ENCODE measurements around the gene BBIP1.
A peak's percentile ranks its signal among the peaks of the same experiment; 100 is the strongest.

Gene BBIP1

DNA sequence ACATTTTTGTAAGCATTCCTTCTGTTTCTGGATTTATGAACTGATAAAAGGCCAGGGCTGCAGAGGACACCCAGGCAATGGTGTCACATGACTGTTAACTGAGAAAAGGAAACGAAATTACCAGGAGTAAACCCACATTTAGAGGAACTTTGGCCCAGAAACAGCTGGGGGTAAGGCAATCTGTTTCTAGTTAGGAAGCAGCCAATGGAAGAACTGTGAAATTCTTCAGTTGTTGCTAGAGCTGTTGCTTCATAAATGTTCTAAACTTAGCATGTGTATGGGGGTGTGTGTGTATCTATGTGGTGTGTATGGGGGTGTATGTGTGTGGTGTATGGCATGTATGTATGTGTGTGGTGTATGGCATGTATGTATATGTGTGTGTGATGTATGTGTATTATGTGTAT, 59.0 kb downstream of the BBIP1 start:
- H3K4me3 ChIP-seq (ENCODE audit: low read depth, low read length), result no peak overlapping the region

DNA sequence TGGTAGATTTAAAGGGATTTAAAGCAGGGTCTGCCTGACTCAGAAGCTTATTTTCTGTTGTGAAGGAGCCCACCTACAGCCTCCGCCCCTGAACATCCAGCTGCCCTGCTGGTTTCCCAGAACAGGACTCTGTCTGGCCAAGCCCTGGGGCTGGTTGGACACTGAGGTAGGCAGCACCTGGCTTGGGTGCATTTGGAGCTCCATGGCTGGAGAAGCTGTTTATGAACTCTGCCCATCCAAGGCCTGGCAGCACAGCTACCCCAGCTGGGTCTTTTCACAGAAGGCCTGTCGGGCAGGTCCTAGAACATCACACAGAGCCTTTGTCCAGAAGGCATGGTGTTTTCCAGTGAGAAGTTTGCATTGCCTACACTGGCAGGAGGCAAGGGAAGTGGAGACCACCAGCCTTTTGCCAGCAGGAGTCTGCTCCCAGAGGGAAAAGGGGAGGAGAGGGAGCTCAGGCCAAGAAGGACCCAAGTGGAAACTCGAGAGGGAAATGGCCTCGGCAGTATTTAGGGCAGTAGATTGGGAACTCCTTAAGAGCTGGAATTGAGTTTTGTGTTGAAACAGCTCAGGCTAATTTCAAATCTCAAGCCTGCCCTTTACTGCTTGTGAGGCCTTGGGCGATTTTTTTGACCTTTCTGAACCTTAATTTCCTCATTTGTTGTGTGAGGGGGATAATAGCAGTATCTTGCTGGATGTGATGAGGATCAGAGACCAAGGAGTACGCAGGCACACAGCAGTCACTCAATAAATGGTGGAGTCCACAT, 59.6 kb downstream of the BBIP1 start:
- H3K9me3 ChIP-seq, result no peaks in the 10 kb centered on the region
- TF ChIP-seq, protein P1, sequence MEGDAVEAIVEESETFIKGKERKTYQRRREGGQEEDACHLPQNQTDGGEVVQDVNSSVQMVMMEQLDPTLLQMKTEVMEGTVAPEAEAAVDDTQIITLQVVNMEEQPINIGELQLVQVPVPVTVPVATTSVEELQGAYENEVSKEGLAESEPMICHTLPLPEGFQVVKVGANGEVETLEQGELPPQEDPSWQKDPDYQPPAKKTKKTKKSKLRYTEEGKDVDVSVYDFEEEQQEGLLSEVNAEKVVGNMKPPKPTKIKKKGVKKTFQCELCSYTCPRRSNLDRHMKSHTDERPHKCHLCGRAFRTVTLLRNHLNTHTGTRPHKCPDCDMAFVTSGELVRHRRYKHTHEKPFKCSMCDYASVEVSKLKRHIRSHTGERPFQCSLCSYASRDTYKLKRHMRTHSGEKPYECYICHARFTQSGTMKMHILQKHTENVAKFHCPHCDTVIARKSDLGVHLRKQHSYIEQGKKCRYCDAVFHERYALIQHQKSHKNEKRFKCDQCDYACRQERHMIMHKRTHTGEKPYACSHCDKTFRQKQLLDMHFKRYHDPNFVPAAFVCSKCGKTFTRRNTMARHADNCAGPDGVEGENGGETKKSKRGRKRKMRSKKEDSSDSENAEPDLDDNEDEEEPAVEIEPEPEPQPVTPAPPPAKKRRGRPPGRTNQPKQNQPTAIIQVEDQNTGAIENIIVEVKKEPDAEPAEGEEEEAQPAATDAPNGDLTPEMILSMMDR (IDR thresholded peaks at IDR 0.05; ENCODE audit: low read depth, low read length), result no peak
- peaks cover 20% of the 10 kb centered on the region for H3K4me1 ChIP-seq
- no peak overlapping the region for H3K4me3 ChIP-seq (ENCODE audit: low read depth, low read length)
- H3K27me3 ChIP-seq, result no peaks in the 10 kb centered on the region
- no peaks in the 10 kb centered on the region for H3K36me3 ChIP-seq
- DNase-seq, result no peak

More for the DNA sequence above, 59.0 kb downstream of the BBIP1 start:
- TF ChIP-seq, protein P1 (IDR thresholded peaks at IDR 0.05; ENCODE audit: low read depth, low read length), result no peak
- no peaks in the 10 kb centered on the region for H3K9me3 ChIP-seq
- no peaks in the 10 kb centered on the region for H3K27me3 ChIP-seq
- DNase-seq, result no peak
- peaks cover 20% of the 10 kb centered on the region for H3K4me1 ChIP-seq
- no peaks in the 10 kb centered on the region for H3K36me3 ChIP-seq

DNA sequence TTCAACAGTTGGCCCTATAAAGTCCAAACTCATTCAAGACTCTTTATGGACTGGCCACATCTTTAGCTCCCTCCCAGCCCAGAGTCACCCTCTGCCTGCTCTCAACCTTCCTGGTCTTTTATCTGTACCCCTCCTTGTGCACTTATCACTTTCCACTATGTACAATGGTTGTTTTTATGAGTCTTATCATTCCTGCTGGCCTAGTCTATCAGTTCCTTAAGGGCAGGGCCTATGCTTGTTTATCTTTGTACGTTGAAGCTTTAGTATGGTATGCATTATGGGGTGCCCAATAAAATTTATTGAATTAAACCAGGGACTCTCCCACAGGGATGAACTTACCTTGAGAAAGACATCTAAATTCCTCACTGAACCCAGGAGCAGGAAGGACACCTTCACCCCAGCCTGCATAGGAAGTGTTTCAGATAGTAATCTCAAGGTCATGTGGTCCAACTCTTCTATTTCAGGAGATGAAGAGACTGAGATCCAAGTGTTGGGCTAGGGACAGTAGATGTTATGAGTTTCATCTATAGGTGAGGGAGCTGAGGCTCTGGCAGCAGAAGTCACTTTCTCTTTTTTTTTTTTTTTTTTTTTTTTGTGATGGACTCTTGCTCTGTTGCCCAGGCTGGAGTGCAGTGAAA, 60.6 kb downstream of the BBIP1 start:
- no peaks in the 10 kb centered on the region for H3K27me3 ChIP-seq
- peaks cover 20% of the 10 kb centered on the region for H3K4me1 ChIP-seq
- no peak for DNase-seq

DNA sequence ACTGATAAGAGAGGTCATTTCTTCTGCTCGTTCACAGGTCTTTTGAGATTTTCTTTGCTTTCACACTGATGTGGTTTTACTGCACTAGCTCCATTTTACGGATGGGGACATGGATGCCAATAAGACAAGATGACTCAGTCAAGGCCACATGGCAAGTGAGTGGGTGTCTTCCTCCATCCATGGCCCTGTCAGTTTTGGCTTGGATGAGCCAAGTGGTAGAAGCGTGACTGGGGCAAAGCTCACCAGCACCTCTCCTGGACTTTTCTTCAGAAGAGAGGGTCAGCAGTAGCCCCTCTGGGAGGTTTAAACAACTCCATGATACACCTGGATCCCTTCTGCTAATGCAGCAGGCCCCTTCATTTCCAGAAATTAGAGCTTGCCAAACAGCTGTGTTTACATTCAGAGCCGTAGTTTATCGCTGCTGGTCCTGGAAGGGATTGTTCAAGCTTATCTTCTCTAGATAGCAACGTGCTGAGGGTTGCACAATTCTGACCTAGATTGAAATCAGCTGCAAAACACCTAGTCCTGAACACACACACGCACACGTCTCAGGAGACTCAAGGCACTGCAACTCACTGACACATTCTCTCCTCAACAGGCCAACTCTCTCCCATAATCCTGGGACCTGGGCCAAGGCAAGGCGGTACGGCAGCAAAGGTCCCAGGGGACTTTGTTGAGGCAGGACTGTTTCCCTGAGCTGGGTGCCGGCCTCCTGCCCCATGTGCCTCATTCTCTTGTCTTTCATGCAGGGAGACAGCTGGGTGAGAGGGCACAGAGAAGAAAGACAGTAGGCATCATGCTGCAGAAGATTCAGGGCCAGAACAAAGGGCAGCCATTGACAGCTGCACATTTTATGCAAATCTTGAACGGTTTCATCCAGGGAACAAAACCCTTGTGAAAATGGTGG, 61.5 kb downstream of the BBIP1 start:
- Histone ChIP-seq H3K4me3 (ENCODE audit: low read depth, low read length) (no peak overlapping the region), H3K27me3 (no peaks in the 10 kb centered on the region), H3K4me1 (peaks cover 20% of the 10 kb centered on the region), H3K36me3 (no peaks in the 10 kb centered on the region), H3K9me3 (no peaks in the 10 kb centered on the region)
- TF ChIP-seq, protein P1 (IDR thresholded peaks at IDR 0.05; ENCODE audit: low read depth, low read length), result no peak
- peak; percentile 78 for DNase-seq

More for the DNA sequence above, 60.6 kb downstream of the BBIP1 start:
- H3K36me3 ChIP-seq, result no peaks in the 10 kb centered on the region
- H3K9me3 ChIP-seq, result no peaks in the 10 kb centered on the region
- TF ChIP-seq, protein P1 (IDR thresholded peaks at IDR 0.05; ENCODE audit: low read depth, low read length), result no peak
- no peak overlapping the region for H3K4me3 ChIP-seq (ENCODE audit: low read depth, low read length)

DNA sequence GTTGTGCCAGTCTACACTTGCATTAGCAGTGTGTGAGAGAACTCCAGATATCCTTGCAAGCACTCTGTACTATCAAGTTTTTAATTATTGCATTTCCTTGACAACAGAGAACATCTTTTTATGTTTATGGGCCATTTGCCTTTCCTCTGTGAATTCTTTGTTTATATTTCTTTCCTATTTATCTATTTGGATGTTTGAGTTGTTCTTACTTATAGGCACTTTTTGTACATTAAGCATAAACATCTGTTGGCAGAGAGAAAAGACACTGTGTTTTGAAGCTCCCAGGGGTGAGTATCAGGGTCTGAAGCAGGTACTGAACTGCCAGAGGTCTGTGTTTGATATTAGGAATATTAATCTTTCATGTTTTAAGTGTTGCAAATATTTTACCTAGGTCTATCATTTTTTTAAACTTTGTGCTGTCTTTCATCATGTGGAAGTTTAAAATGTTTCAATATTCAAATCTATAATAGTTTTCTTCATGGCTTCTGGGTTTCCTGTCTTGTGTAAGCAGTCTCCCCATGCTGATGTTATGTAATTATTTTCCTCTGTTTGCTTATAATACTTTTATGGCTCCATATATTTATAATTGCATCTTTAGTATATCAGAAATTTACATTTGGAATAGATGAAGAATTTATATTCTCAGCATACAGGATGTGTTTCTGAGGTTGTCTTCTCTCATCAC, 64.9 kb downstream of the BBIP1 start:
- Histone ChIP-seq H3K4me1 (peaks cover 14% of the 10 kb centered on the region), H3K36me3 (no peaks in the 10 kb centered on the region), H3K4me3 (ENCODE audit: low read depth, low read length) (no peak overlapping the region), H3K27me3 (no peaks in the 10 kb centered on the region), H3K9me3 (no peaks in the 10 kb centered on the region)
- TF ChIP-seq, protein P1 (IDR thresholded peaks at IDR 0.05; ENCODE audit: low read depth, low read length), result no peak
- DNase-seq, result no peak

Measured in BE2C (cell line).